Left ventricle myocardium inferior (tissue), 1 donor: Measurements from ENCODE around the gene NADSYN1. TPM values are rescaled to one million over a fixed set of nuclear protein-coding genes. Genes with fewer than 3 reads are reported as not detected.

Source experiments
- DNase-seq: peaks from one replicate; pipeline ENCODE4 v3.0.0-alpha.2; 2020
- H3K27ac ChIP-seq: fragments of 200-600 bp; replicated peaks from 2 replicates; pipeline ENCODE4 v1.8.0; 2021
- H3K27me3 ChIP-seq: fragments of 200-600 bp; 2 replicates; pipeline ENCODE4 v1.8.0; 2021; ENCODE audit warnings: low read depth
- H3K36me3 ChIP-seq: fragments of 200-600 bp; 2 replicates; pipeline ENCODE4 v1.8.0; 2021
- H3K4me1 ChIP-seq: fragments of 200-600 bp; 2 replicates; pipeline ENCODE4 v1.8.0; 2021
- H3K4me3 ChIP-seq: fragments of 200-600 bp; 2 replicates; pipeline ENCODE4 v1.8.0; 2021; ENCODE audit warnings: mild to moderate bottlenecking, moderate library complexity
- H3K9me3 ChIP-seq: fragments of 200-600 bp; replicated peaks from 2 replicates; pipeline ENCODE4 v1.8.0; 2021
- CTCF ChIP-seq: fragments of 200-600 bp; IDR thresholded peaks from 2 replicates; pipeline ENCODE4 v1.8.0; 2021; ENCODE audit warnings: antibody characterized with exemption, mild to moderate bottlenecking, borderline replicate concordance
- intact Hi-C: fragments of 100-400 bp; cut with micrococcal nuclease; formaldehyde crosslinking; loops from one replicate; pipeline ENCODE4 v1.11.0; 2022
- total RNA-seq: library from RNA; stranded (reverse); fragmentation: NEBNext Ultra II Directional; extraction: Animal tissue kit (Norgen Biotek cat#: 25700); gene quantifications from one replicate; pipeline ENCODE4 v1.2.1, GENCODE V29; 2021
- donor health status: DM: no; HTN: yes; CAD: no; lungs with severe emphysema.

NADSYN1 gene
- total RNA-seq, 1 donor from 2014 or later = 17.5 TPM

GRCh38 chr11:71476031-71476430 is 23.0 kb downstream of the NADSYN1 start:
- no peak for TF ChIP-seq CTCF
- Histone ChIP-seq H3K9me3 (no peaks in the 10 kb centered on the region), H3K36me3 (peaks cover 94% of the 10 kb centered on the region), H3K4me3 (no peak overlapping the region), H3K27me3 (no peaks in the 10 kb centered on the region), H3K27ac (no peak overlapping the region), H3K4me1 (no peaks in the 10 kb centered on the region)
- intact Hi-C loops = no loop called here
- DNase-seq = no peak

GRCh38 chr11:71476926-71477640 is 24.1 kb downstream of the NADSYN1 start:
- peaks cover 95% of the 10 kb centered on the region for H3K36me3 ChIP-seq
- no peak for TF ChIP-seq CTCF
- no peak overlapping the region for H3K4me3 ChIP-seq
- no peaks in the 10 kb centered on the region for H3K27me3 ChIP-seq
- no peaks in the 10 kb centered on the region for H3K4me1 ChIP-seq
- intact Hi-C loops = no loop called here
- no peak overlapping the region for H3K27ac ChIP-seq
- no peaks in the 10 kb centered on the region for H3K9me3 ChIP-seq
- DNase-seq = no peak

- Histone ChIP-seq H3K27me3 (no peaks in the 10 kb centered on the region), H3K27ac (no peak overlapping the region), H3K4me3 (no peak overlapping the region), H3K9me3 (no peaks in the 10 kb centered on the region), H3K36me3 (peaks cover 92% of the 10 kb centered on the region), H3K4me1 (no peaks in the 10 kb centered on the region)
- intact Hi-C loops = no loop called here
- no peak for TF ChIP-seq CTCF
- DNase-seq = no peak
These were observed 24.9 kb downstream of the NADSYN1 start for GRCh38 chr11:71477641-71478527.

- Histone ChIP-seq H3K4me1 (no peaks in the 10 kb centered on the region), H3K27ac (no peak overlapping the region), H3K27me3 (no peaks in the 10 kb centered on the region), H3K4me3 (no peak overlapping the region), H3K9me3 (no peaks in the 10 kb centered on the region), H3K36me3 (peaks cover 92% of the 10 kb centered on the region)
- no peak for DNase-seq
- no peak for TF ChIP-seq CTCF
- intact Hi-C loops = no loop called here
These were observed 25.5 kb downstream of the NADSYN1 start for GRCh38 chr11:71478528-71478840.

GRCh38 chr11:71481101-71481960 is 28.3 kb downstream of the NADSYN1 start:
- H3K36me3 ChIP-seq = peaks cover 92% of the 10 kb centered on the region
- DNase-seq = no peak

More at GRCh38 chr11:71481101-71481960, 28.3 kb downstream of the NADSYN1 start:
- Histone ChIP-seq H3K27me3 (no peaks in the 10 kb centered on the region), H3K4me1 (no peaks in the 10 kb centered on the region), H3K4me3 (no peak overlapping the region), H3K27ac (no peak overlapping the region), H3K9me3 (no peaks in the 10 kb centered on the region)
- TF ChIP-seq CTCF = no peak
- intact Hi-C loops = no loop called here
